Measurements from ENCODE around the gene KMO.

KMO gene

DNA sequence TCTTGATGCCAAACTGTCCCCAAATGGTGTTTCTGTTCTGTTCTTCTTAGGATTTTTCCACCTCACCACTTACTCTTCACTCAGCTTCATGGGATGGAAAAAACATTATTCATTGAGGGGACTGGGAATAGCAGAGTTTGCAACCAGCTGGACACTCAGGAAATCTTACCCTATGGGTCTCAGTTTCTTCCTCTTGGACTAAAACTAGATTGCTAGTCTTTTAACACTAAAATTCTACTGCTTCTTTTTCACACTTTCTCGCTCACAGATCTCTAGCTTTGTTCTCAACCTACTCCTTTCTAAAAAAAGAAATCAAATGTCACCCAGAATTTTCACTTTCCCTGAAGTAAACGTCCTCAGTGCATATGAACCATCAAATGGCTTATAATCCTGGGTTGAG lies 4.8 kb downstream of the KMO start:
- DNase-seq (ENCODE audit: low spot score) = no peak

DNA sequence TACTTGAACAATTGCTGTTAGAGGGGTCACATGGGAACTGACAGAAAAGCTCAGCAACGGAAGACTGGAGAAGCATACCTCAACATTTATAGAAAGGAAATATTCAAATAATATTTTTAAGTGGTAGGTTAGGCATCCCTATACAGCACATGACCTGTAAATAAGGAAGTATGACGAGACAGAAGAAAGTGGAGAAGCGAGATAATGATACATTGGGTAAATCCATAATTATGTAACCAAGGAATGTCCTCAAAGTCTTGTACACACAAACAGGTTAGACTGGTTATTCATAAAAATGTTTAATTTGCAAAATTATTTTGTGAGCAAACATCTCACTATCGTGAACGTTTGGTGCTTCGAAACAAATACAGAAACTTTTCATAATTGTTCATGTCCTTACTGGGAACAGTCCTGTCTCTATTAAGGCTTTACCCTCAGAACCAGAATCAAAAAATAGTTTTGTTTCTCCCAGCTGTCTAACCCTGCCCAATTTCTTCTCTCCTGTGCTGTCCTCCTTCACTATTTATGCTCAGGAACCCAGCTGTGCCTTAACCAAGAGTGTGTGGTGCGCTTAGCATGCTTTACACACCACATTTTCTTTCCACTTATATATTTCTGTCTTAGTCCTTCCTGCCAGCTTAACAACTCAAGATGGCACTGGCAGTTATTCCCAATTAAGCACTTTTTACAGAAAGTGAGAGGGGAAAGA lies 10.2 kb downstream of the KMO start:
- DNase-seq (ENCODE audit: low spot score) = no peak

DNA sequence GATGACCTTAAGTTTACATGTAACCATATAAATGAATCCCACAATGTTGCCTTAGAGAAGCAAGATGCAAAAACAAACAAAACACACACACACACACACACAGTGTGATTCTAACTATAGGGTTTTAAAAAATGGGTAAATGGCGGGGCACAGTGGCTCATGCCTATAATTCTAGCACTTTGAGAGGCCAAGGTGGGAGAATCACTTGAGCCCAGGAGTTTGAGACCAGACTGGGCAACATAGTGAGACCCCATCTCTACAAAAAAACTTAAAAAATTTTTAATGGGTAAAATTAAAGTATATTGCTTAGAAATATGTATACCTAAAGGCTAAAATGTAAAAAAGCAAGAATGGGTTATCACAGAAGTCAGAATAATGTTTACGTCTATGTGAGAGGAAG lies 15.8 kb downstream of the KMO start:
- no peak for DNase-seq (ENCODE audit: low spot score)

DNA sequence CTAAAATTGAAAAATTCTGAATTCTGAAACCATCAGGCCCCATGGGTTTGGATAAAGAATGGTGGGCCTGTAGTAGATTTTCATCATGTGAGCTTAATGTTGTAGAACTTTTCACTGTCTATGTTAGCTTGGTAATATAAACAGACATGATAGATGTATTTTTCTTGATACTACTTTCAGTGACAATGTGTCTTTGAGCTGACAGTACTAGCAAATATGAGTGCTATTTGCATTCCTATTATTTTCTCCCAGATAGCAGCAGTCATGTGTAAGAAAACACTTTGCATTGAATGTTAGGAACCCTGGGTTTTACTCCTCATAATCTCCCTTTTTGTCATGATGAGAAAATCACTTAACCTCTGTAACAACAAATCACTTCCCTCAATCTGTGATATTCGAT lies 18.1 kb downstream of the KMO start:
- DNase-seq (ENCODE audit: low spot score) = no peak

DNA sequence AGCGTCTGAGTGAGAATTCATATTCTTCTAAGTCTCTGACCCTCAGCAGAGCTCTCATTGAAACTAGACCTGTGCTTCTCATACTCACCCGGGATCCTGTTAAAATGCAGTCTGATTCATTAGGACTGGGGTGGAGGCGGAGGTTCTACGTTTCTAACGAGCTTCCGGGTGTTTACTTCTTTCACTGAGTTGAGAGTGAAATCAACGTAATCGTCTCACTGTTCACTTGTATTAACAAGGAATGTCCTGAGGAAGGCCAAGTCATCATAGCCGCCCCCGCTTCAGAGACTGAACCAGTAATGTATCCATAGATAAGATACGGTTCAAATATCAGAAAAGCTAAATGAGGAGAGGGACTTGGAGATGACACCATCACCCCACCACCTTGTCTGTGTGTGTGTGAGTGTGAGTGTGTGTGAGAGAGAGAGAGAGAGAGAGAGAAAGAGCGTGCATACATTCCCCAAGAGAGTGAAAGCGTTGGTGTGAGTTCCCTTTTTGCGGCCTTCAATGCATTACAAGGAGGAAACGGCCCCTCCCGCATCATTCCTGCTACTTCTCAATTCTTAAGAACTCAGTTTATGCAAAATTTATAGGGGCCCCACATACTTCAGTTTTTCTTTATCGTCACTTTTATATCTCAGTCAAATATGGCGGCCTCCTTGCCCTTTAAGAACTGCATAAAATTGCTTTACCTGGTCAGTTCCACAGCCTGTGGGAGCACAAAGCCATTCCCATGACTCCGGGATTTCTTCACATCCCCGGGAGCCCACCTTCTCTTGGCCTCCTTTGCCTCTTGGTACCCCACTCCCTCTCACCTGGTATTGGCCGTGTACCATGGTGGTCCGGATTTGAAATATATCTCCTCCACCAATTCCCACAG lies 19.8 kb downstream of the KMO start:
- DNase-seq (ENCODE audit: low spot score) = peak; percentile 66

DNA sequence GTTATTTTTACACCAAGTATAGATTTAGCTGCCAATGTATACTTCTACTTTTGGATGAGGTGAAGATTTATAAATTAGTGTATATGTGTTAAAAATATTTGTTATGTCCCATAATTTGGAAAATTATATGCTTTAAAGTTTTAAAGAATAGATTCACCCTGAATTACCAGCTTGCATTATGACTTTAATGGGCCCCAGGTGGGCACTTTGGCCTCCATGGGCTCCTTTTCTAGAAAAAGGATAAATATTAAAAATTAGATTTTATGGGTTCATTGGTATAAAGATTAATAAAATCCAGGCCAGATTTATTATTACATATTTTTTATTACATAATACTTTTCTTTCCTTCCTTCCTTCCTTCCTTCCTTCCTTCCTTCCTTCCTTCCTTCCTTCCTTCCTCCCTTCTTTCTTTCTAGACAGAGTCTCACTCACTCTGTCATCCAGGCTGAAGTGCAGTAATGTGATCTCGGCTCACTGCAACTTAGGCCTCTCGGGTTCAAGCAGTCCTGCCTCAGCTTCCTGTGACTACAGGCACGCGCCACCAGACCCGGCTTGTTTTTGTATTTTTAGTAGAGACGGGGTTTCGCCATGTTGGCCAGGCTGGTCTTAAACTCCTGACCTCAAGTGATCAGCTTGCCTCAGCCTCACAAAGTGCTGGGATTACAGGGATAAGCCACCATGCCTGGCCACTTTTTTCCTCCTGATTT lies 21.9 kb downstream of the KMO start:
- DNase-seq (ENCODE audit: low spot score) = no peak

DNA sequence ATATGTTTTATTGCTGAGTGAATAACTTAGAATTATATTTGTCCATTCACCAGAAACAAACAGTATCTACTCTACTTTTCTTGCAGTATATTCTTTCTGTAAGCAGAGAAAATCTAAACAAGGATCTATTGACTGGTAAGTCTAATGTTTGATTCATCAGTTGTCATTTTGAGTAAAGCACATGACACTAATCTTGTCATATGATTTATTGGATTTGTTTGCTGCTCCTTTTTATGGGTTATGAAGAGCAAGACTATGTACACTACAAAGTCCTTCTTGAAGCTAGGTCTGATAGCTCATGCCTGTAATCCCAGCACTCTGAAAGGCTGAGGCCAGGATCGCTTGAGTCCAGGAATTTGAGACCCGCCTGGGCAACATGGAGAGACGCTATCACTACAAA lies 23.3 kb downstream of the KMO start:
- no peak for DNase-seq (ENCODE audit: low spot score)

DNA sequence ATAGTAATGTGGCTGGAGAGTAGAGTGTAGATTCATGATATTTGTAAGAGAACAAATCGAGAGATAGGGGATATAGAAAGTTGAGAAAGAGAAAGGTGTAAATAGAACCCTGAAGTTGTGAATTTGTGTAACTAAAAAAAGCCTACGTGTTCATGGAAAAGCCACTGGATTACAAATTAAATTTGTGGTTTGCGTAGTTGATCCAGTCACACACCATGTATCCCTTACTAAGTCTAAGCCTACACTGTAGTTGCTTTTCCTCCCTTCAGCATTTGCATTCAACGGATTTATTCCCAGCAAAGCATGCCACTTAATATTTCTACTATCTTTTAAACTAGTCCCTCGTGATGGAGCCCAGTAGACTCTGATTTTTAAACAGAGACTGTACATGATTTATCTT lies 24.9 kb downstream of the KMO start:
- DNase-seq (ENCODE audit: low spot score) = no peak

DNA sequence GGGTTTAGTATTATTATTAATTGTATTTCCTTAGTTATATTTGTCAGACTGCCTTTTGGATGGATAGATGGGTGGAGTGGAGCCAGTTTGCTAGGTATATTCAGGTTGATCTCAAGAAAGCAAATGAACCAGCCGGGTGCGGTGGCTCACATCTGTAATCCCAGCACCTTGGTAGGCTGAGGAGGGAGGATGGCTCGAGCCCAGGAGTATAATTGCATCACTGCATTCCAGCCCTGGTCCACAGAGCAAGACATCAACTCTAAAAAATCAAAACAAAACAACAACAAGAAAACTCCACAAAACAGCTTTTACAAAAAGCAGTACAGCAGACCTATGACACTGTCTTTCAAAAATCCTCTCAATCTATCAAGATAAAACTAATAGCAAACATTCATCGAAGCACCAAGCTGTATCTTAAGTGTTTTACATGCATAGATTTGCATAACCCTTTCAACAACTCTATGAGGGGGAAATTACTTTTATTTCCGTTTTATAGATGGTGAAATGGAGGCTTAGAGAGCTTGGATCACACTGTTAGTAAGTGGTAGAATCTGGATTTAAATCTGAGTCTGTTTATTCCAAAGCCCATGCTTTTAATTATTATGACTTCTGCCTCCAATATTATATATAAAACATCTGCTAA lies 25.5 kb downstream of the KMO start:
- no peak for DNase-seq (ENCODE audit: low spot score)

DNA sequence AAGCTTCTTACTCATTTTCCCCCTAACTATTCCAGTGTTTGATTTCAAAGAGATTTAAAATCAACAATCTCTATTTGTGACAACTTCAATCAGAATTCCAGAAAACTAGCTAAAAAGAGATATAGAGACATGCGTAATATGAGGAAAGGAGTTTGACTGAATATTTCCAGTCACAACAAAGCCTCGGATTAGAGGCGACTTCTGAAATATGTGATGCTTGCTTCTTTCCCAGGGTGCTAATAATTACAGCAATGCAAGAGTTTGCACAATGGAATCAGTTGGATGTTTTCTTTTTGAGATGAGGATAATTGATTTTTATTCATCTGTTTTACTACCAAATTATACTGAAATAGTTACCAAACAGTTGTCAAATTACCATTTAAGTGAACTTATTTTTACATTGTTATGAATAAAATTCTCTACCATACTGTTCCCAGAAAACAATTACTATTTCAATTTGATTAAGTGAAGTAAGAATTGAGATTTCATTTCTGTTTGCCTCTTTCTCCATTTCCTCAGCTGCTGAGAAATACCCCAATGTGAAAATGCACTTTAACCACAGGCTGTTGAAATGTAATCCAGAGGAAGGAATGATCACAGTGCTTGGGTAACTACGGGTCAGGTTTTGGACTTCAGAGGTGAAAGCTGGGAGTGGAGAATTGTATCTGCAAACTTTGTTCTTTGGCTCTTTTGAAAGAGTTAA lies 28.1 kb downstream of the KMO start:
- no peak for DNase-seq (ENCODE audit: low spot score)

DNA sequence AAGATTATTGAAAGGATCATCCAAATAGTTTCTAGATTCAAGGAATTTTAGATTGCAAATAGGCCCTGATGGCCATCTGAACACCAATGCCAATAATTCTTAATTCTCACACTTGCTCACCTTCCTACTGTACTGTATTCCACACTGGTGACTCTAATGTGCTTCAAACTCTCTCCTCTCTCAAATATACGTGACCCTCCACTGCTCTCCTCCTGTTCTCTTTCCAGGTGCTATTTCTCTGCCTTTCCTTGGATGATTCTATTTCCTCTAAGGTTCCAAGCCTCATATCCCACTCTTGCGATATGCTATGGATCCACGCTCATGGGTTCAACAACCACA lies 28.6 kb downstream of the KMO start:
- DNase-seq (ENCODE audit: low spot score) = no peak

DNA sequence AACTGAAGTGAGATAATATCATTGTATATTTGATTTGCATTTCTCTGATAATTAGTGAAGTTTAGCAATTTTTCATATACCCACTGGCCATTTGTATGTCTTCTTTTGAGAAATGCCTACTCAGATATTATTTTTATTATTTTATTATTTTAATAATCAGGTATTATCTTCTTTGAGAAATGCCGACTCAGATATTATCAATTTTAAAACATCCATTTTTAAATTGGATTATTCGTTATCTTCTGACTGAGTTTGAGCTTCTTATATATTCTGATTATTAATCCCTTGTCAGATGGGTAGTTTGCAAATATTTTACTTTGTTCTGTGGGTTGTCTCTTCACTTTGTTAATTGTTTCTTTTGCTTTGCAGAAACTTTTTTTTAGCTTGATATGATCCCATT lies 37.7 kb downstream of the KMO start:
- no peak for DNase-seq (ENCODE audit: low spot score)

DNA sequence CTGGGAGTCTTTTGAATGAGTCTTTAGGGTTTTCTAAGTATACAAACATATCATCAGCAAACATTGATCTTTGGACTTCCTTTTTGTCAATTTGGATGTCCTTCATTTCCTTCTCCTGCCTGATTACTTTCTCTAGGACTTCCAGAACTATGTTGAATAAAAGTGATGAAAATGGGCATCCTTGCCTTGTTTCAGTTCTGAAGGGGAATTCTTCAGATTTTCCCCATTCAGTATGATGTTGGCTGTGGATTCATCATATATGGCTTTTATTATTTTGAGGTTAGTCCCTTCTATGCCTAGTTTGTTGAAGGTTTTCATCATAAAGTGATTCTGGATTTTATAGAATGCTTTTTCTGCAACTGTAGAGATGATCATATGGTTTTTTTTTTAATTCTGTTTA lies 42.0 kb downstream of the KMO start:
- DNase-seq (ENCODE audit: low spot score) = no peak

DNA sequence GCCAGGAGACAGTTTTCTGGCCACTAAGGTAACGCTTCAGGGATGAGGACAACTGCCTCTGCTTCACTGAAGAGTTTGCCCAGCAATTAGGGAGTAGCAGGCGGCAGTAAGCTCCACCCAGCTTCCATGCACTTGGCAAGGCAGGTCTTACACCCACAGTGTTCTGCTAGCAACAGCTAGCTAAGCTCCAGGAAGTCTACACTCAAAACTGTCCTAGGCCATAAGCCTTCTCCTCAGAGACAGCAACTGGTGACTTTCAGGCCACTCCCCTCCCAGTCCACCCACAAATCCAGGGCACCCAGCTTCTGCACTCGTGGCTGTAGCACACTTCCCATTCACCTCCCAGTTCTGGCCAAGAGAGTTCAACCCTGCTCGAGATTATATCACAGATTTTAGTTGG lies 47.3 kb downstream of the KMO start:
- no peak for DNase-seq (ENCODE audit: low spot score)

DNA sequence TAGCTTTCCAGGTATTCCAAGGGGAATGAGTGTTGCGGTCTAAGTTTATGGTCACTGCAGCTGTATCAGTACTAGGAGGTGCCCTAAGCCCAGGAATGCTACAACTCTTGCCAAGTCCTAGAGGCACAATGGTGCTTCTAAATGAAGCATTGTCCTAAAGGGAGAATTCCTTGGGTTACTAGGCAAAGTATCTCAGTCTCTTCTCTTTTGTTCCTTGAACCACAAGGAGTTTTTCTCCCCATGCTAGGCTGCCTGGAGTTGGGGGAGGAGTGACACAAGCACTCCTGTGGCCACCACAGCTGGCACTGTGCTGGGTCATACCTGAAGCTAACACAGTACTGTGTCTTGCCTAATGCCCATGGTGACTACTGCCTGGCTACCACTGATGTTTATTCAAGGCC lies 50.7 kb downstream of the KMO start:
- DNase-seq (ENCODE audit: low spot score) = no peak

DNA sequence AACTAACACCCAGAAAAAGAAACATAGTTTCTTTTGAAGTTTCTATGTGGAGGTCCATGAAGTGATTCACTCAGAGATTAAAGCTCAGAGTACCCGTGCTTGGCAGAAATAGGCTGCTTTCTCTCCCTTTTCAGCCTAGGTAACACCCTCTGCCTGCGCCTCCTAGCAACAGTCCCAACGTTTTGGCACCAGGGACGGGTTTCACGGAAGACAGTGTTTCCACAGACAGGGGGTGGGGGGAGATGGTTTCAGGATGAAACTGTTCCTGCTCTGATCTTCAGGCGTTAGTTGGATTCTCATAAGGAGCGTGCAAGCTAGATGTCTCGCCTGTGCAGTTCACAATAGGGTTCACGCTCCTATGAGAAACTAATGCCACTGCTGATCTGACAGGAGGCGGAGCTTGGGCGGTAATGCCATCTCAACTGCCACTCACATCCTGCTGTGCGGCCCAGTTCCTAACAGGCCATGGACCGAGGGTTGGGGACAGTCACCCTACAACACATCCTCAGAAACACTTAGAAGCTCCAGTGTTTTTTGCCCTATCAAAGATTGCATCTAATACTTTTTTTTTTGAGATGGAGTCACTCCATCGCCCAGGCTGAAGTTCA lies 54.8 kb downstream of the KMO start:
- no peak for DNase-seq (ENCODE audit: low spot score)

DNA sequence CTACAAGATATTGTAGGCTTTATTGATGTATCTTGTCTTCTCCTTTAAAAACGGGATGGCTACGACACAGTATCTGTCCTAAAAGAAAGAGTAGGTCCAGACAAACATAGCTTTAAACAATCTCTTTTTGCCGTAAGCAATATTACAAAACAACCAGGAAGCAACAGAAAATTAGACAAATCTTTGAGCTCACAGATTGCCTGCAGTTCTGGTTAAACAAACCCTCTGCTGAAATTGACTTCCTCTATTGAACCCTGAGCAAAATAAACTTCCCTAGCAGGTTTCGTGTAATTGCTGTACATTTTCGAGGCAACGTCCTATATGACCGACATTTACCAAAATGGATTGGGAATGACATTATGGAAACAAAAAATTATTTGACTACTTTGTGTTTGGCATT lies 57.3 kb downstream of the KMO start:
- no peak for DNase-seq (ENCODE audit: low spot score)

DNA sequence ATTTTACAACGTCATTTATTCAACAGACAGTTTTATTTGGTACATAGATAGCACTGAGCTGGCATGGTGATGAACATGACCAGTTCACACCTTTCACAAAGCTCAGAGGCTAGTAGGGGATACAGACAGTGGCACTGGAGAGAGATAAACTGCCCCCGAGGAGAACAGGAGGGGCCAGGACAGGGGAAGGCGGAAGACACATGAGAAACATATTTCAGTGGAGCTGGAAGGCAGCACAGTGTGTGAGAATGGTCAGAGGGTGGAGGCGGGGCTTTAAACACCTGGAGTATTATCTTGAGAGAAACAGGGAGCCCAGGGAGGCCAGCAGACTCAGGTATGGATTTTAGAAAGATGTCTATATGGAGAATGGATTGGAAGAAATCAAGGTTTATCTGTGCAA lies 58.5 kb downstream of the KMO start:
- no peak for DNase-seq (ENCODE audit: low spot score)

DNA sequence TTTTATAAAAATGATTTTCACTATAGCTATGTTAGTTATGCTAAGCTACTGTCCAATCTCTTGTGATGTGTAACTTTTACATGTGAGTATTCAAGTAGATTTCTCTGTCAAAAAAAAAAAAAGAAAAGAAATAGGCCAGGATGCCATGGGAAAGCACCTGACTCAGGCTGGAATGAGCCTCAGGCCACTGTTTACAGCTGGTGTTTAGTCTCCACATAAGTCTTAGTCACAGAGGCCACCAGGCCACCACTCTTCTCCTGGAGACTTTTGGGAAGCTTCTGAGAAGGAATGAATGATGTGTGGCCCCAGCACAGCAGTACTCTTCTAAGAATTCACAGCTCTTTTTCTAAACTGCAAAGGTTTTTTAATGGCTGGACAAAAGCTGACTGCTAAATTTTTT lies 59.1 kb downstream of the KMO start:
- DNase-seq (ENCODE audit: low spot score) = no peak

DNA sequence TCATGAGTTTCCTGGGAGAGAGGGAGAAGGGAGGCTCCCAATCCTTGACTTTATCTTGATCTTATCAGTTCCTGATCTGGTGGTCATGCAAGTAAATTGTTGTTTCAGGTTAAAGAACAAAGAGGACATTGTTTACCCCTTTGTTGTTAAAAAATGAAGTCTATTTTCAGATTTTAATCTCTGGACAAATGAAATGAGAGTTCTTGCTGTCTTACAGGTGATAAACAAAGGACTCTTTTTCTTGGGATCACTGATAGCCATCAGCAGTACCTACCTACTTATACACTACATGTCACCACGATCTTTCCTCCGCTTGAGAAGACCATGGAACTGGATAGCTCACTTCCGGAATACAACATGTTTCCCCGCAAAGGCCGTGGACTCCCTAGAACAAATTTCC lies 59.6 kb downstream of the KMO start:
- DNase-seq (ENCODE audit: low spot score) = no peak

DNA sequence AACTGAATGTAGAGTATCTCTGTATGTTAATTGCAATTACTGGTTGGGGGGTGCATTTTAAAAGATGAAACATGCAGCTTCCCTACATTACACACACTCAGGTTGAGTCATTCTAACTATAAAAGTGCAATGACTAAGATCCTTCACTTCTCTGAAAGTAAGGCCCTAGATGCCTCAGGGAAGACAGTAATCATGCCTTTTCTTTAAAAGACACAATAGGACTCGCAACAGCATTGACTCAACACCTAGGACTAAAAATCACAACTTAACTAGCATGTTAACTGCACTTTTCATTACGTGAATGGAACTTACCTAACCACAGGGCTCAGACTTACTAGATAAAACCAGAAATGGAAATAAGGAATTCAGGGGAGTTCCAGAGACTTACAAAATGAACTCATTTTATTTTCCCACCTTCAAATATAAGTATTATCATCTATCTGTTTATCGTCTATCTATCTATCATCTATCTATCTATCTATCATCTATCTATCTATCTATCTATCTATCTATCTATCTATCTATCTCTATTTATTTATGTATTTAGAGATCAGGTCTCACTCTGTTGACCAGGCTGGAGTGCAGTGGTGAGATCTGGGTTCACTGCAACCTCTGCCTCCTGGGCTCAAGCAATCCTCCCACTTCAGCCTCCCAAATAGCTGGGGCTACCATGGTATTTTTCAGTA lies 60.2 kb downstream of the KMO start:
- DNase-seq (ENCODE audit: low spot score) = no peak
